ENCODE data around the gene TNKS1BP1. TPM values are rescaled to one million over a fixed set of nuclear protein-coding genes. Genes with fewer than 3 reads are reported as not detected.

Gene TNKS1BP1
- total RNA-seq, 4 donors from 2014 or later = 52.3 to 106 (median 85.2) TPM

DNA sequence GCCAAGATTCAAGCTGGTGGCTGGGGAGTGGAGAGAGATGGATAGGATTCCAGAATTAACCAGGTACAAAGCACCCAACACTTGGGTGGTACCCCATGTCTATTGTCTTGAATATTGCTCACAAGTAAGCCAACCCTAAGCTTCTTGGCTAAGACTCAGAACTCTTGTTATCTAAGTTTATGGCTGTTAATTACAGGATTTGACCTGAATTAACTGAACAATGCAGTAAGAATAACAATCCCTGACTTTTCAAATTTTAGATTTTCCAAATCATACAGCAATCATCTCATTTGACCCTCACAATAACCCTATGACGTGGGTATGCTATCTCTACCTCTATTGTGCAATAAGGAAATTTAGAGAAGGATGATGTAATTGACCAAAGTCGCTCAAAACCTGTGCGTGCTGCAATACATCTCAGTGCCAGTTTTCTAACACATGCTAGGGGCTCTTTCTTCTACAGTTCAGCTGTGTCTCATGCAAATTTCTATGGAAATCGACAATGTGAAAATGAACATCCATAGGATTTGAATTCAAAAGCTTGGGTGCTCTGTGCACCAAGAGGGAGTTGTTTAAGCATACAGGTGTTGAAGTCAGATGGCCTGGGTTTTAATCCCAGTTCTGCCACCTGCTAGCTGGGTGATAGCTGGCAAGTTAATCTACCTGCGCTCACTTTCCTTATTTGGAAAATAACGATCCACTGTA is 47.6 kb downstream of the TNKS1BP1 start:
- no peaks in the 10 kb centered on the region for H3K27me3 ChIP-seq
- H3K4me3 ChIP-seq (replicated peaks in 1 of 3) = no peak overlapping the region
- peak overlapping the region in 1 of 3 donors; percentile 43 for H3K27ac ChIP-seq
- DNase-seq = no peak
- intact Hi-C loops (cut with DNase I) = no loop called here
- H3K9me3 ChIP-seq = no peaks in the 10 kb centered on the region
- TF ChIP-seq POLR2A (IDR thresholded peaks at IDR 0.05) = no peak
- TF ChIP-seq, protein P1, sequence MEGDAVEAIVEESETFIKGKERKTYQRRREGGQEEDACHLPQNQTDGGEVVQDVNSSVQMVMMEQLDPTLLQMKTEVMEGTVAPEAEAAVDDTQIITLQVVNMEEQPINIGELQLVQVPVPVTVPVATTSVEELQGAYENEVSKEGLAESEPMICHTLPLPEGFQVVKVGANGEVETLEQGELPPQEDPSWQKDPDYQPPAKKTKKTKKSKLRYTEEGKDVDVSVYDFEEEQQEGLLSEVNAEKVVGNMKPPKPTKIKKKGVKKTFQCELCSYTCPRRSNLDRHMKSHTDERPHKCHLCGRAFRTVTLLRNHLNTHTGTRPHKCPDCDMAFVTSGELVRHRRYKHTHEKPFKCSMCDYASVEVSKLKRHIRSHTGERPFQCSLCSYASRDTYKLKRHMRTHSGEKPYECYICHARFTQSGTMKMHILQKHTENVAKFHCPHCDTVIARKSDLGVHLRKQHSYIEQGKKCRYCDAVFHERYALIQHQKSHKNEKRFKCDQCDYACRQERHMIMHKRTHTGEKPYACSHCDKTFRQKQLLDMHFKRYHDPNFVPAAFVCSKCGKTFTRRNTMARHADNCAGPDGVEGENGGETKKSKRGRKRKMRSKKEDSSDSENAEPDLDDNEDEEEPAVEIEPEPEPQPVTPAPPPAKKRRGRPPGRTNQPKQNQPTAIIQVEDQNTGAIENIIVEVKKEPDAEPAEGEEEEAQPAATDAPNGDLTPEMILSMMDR (IDR thresholded peaks at IDR 0.05) = no peak
- WGBS, 2 donors = 72 to 73% methylated on average over 6 of the region's 6 CpGs
- peaks cover 0 to 5% of the 10 kb centered on the region in 2 donors for H3K4me1 ChIP-seq
- H3K36me3 ChIP-seq = no peaks in the 10 kb centered on the region

DNA sequence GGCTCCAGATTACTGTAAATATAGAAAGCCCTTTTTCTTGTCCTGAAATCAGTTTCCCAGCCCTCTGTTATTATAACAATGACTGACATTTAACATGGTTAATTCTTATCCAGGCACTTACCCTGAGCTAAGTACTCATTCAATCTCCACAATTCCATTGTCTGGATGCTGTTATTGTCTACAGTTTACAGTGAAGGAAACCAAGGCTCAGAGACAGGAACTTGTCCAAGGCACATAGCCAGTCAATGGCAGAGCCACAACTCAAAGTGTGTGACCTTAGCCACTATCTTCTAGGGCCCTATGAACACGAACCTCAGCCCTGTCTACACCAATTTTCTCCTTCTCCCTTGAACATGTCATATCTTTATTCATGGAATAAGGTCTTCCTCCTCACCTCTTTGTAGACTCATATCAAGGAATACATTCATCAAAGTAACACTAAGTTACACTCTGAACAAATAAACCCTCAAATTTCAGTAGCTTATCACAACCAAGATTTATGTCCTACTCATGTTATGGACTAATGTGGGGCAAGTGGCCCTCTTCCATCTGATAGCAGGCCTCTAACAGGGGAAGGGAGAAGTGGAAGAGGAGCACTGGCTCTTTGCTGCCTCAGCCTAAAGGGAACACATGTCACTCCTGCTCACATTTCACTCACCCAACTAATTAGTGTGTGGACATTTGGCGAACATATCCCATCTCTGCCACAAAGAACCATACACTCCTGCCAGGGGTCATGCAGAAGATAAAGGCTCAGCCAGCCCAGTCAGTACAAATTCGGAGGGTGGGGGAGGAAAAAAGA is 48.4 kb downstream of the TNKS1BP1 start:
- no peak for TF ChIP-seq POLR2A (IDR thresholded peaks at IDR 0.05)
- TF ChIP-seq, protein P1 (IDR thresholded peaks at IDR 0.05) = no peak
- intact Hi-C loops (cut with DNase I) = no loop called here
- Histone ChIP-seq H3K27ac (no peak overlapping the region), H3K36me3 (no peaks in the 10 kb centered on the region), H3K9me3 (no peaks in the 10 kb centered on the region), H3K4me1 (peaks cover 0 to 5% of the 10 kb centered on the region in 2 donors), H3K27me3 (no peaks in the 10 kb centered on the region), H3K4me3 (replicated peaks in 1 of 3) (no peak overlapping the region)
- no peak for DNase-seq
- 79 to 87% methylated on average over 3 of the region's 3 CpGs for WGBS, 2 donors

DNA sequence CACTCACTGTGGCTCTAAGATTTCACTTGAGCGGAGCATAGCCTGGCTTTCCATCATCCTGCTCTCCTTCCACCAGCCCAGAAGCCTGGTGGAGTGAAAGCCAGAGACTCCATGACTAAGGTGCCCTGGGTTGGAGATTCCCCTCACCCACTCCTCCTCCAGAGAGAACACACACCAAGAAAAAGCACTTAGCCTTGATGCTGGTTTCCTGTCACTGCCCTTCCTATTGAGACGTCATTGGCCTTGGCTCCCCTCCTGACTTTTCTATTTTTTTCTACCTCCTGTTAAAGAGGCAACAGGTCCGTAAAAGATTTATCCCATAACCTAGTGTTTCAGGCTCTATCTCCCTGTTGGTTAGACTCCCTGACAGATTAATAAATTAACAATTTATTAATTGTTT is 49.2 kb downstream of the TNKS1BP1 start:
- H3K4me1 ChIP-seq = peaks cover 0 to 5% of the 10 kb centered on the region in 2 donors
- no peaks in the 10 kb centered on the region for H3K27me3 ChIP-seq
- 51 to 58% methylated on average over 2 to 3 of the region's 3 CpGs for WGBS, 2 donors
- H3K9me3 ChIP-seq = no peaks in the 10 kb centered on the region
- no peak for DNase-seq
- no peak overlapping the region for H3K4me3 ChIP-seq (replicated peaks in 1 of 3)
- no peaks in the 10 kb centered on the region for H3K36me3 ChIP-seq
- TF ChIP-seq POLR2A (IDR thresholded peaks at IDR 0.05) = no peak
- TF ChIP-seq, protein P1 (IDR thresholded peaks at IDR 0.05) = no peak
- no peak overlapping the region for H3K27ac ChIP-seq
- intact Hi-C loops (cut with DNase I) = no loop called here

DNA sequence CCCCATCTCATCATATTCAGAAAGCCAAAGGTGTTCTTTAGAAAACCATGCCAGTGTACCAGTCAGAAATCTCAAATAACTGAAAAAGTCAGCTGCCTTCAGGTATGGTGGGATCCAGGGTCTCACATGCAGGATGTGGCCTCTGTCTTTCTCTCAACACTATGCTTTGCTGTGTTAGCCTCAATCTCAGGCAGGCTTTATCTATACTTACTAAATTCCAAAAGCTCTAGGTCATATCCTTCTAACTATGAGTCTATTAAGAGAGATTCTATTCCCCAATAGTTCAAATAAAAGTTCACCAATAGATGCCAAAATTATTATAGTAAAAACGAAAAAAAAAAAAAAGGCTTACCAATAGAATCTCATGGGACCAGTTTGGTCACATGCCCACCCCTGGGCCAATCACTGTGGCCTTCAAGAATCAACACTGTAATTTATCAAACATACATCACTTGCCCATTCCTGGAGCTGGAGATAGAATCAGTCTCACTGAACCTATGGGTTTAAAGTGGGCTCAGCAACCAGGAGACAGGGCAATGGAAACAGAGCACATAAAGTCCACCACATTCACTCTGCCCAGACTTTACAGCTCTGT is 49.8 kb downstream of the TNKS1BP1 start:
- no peak overlapping the region for H3K27ac ChIP-seq
- WGBS, 2 donors = 55 to 61% methylated on average over 1 of the region's 1 CpG
- no peak for DNase-seq
- TF ChIP-seq, protein P1 (IDR thresholded peaks at IDR 0.05) = no peak
- TF ChIP-seq POLR2A (IDR thresholded peaks at IDR 0.05) = no peak
- intact Hi-C loops (cut with DNase I) = no loop called here
- no peaks in the 10 kb centered on the region for H3K27me3 ChIP-seq
- H3K4me3 ChIP-seq (replicated peaks in 1 of 3) = no peak overlapping the region
- peaks cover 2 to 5% of the 10 kb centered on the region in 2 donors for H3K4me1 ChIP-seq
- H3K36me3 ChIP-seq = no peaks in the 10 kb centered on the region
- H3K9me3 ChIP-seq = no peaks in the 10 kb centered on the region

All from thyroid gland (tissue), 4 donors.